ENCODE measurements around the gene C17orf75.

DNA sequence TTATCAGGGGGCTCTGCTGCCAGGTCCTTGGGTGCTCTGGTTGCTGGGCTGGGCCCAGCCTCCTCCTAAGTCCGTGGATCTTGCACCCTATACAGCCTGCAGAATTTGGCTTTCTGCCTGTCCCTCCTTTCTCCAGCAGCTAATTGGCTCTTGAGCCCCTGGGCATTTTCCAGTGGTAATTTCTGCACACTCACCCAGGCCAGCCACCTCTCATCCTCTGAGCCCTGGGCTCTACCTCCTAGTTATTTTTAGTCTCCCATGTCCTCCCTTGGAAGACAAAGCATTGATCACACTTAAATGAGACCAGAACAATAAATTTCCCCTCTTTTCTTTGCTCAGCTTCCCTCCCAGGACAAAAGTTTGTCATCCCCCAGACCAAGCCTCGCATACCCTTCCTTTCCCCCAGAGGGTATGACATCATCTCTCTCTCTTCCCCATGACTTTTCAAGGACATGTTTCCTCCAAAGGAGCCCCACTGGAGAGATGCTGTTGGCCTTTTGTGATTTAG is 38.1 kb downstream of the C17orf75 start:
- TF ChIP-seq POLR2A (IDR thresholded peaks at IDR 0.05; ENCODE audit: low read depth), result no peak
- TF ChIP-seq, protein P1, sequence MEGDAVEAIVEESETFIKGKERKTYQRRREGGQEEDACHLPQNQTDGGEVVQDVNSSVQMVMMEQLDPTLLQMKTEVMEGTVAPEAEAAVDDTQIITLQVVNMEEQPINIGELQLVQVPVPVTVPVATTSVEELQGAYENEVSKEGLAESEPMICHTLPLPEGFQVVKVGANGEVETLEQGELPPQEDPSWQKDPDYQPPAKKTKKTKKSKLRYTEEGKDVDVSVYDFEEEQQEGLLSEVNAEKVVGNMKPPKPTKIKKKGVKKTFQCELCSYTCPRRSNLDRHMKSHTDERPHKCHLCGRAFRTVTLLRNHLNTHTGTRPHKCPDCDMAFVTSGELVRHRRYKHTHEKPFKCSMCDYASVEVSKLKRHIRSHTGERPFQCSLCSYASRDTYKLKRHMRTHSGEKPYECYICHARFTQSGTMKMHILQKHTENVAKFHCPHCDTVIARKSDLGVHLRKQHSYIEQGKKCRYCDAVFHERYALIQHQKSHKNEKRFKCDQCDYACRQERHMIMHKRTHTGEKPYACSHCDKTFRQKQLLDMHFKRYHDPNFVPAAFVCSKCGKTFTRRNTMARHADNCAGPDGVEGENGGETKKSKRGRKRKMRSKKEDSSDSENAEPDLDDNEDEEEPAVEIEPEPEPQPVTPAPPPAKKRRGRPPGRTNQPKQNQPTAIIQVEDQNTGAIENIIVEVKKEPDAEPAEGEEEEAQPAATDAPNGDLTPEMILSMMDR (IDR thresholded peaks at IDR 0.05), result no peak
